Measurements from ENCODE around the gene PAXX. TPM values are rescaled to one million over a fixed set of nuclear protein-coding genes. Genes with fewer than 3 reads are reported as not detected.
A peak's percentile ranks its signal among the peaks of the same experiment; 100 is the strongest.

Gene PAXX
- total and polyA plus RNA-seq, 9 of the 15 experiments (the other 6 are each of a cell fraction or from before 2014, with no cell fraction given): 1.2 to 175 (median 38.5) TPM

DNA sequence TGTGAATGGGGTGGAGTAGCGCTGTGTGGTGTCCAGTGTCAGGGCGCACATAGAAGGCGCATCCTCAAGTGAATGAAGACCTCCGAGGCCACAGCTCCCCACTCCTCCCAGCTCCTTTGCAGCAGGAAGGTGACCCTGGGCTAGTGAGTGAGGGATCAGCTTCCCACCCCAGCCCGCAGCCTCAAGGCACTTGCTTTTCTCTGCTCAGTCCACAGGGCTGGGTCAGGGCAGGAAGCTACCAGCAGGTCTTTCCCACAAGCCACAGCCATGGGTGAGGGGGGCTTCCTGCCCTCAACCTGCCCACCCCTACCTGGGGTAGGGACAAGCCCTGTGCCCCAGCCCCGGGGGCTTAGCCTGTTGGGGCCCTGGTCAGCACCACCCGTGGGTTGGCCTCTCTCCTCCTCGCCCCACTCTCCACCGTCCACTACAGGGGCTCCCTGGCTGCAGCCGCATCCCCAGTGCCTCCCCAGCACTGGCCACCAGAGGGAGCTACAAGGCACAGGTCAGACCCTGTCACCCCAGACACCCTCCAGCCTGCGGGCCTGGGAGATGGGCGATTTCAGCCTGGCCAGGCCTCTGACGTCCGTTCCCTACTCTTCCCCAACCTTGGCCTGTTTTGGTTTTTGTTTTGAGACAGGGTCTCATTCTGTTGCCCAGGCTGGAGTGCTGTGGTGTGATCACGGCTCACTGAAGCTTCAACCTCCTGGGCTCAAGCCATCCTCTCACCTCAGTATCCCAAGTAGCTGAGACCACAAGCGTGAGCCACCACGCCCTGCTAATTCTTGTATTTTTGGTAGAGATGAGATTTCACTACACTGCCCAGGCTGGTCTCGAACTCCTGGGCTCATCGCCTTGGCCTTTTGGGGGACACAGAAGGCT lies 37.1 kb downstream of the PAXX start:
- peak; percentile 89 for FAIRE-seq
- TF ChIP-seq ATF1 (CRISPR knock-in tag; IDR thresholded peaks at IDR 0.05): no peak
- peak; percentile 28; the same call in 1 of the 2 replicates for TF ChIP-seq ATF1 (tag; IDR thresholded peaks at IDR 0.05)
- TF ChIP-seq, protein P1, sequence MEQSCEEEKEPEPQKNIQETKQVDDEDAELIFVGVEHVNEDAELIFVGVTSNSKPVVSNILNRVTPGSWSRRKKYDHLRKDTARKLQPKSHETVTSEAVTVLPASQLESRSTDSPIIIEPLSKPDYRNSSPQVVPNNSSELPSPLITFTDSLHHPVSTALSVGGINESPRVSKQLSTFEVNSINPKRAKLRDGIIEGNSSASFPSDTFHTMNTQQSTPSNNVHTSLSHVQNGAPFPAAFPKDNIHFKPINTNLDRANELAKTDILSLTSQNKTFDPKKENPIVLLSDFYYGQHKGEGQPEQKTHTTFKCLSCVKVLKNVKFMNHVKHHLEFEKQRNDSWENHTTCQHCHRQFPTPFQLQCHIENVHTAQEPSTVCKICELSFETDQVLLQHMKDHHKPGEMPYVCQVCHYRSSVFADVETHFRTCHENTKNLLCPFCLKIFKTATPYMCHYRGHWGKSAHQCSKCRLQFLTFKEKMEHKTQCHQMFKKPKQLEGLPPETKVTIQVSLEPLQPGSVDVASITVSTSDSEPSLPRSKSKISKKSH (CRISPR knock-in tag; IDR thresholded peaks at IDR 0.05): no peak
- TF ChIP-seq RBM39 (optimal IDR thresholded peaks at IDR 0.05; ENCODE audit: low read depth, low read length): peak; percentile 84
- TF ChIP-seq RAD21 (CRISPR knock-in tag; conservative IDR thresholded peaks at IDR 0.05 in 1 of 2, IDR thresholded peaks at IDR 0.05 in 1 of 2): peak; percentile 15 to 49; a peak in 3 of 4 replicates
- no peak for TF ChIP-seq JUN (IDR thresholded peaks at IDR 0.05; ENCODE audit: borderline replicate concordance, low read depth, low read length)
- 0 out of 2 replicates have a peak, but pooled peaks have one; percentile 6 for TF ChIP-seq JUN (CRISPR knock-in tag; IDR thresholded peaks at IDR 0.05; ENCODE audit: borderline replicate concordance)
- no peak for TF ChIP-seq U2AF2 (optimal IDR thresholded peaks at IDR 0.05; ENCODE audit: low read depth, low read length)
- TF ChIP-seq, protein P2, sequence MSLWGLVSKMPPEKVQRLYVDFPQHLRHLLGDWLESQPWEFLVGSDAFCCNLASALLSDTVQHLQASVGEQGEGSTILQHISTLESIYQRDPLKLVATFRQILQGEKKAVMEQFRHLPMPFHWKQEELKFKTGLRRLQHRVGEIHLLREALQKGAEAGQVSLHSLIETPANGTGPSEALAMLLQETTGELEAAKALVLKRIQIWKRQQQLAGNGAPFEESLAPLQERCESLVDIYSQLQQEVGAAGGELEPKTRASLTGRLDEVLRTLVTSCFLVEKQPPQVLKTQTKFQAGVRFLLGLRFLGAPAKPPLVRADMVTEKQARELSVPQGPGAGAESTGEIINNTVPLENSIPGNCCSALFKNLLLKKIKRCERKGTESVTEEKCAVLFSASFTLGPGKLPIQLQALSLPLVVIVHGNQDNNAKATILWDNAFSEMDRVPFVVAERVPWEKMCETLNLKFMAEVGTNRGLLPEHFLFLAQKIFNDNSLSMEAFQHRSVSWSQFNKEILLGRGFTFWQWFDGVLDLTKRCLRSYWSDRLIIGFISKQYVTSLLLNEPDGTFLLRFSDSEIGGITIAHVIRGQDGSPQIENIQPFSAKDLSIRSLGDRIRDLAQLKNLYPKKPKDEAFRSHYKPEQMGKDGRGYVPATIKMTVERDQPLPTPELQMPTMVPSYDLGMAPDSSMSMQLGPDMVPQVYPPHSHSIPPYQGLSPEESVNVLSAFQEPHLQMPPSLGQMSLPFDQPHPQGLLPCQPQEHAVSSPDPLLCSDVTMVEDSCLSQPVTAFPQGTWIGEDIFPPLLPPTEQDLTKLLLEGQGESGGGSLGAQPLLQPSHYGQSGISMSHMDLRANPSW (CRISPR knock-in tag; IDR thresholded peaks at IDR 0.05): 0 out of 2 replicates have a peak, but pooled peaks have one; percentile 76
- TF ChIP-seq, protein P3, sequence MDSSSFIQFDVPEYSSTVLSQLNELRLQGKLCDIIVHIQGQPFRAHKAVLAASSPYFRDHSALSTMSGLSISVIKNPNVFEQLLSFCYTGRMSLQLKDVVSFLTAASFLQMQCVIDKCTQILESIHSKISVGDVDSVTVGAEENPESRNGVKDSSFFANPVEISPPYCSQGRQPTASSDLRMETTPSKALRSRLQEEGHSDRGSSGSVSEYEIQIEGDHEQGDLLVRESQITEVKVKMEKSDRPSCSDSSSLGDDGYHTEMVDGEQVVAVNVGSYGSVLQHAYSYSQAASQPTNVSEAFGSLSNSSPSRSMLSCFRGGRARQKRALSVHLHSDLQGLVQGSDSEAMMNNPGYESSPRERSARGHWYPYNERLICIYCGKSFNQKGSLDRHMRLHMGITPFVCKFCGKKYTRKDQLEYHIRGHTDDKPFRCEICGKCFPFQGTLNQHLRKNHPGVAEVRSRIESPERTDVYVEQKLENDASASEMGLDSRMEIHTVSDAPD (CRISPR knock-in tag; IDR thresholded peaks at IDR 0.05): no peak
- TF ChIP-seq HDAC1 (IDR thresholded peaks at IDR 0.05): no peak
- no peak for TF ChIP-seq RBFOX2 (IDR thresholded peaks at IDR 0.05; ENCODE audit: low read depth, low read length)
- 0 out of 2 replicates have a peak, but pooled peaks have one; percentile 25 for TF ChIP-seq MBD2 (IDR thresholded peaks at IDR 0.05; ENCODE audit: borderline replicate concordance, low read depth)
- TF ChIP-seq KLF16 (IDR thresholded peaks at IDR 0.05): peak; percentile 62
- 0 out of 2 replicates have a peak, but pooled peaks have one; percentile 21 for TF ChIP-seq ZBTB17 (CRISPR knock-in tag; IDR thresholded peaks at IDR 0.05)

More for the DNA sequence above, 37.1 kb downstream of the PAXX start:
- H2AFZ ChIP-seq (ENCODE audit: low read depth, low read length): 0 out of 2 replicates have a peak overlapping the region, but pooled peaks have one; percentile 93
- H3K36me3 ChIP-seq (ENCODE audit: control insufficient read depth, insufficient read depth, low read length): no peaks in the 10 kb centered on the region
- in situ Hi-C loops (cut with MboI) (no loop called here), intact Hi-C loops (cut with micrococcal nuclease) (loop anchor here (1.0 to 2.0 kb wide), 2 partner anchors 84 to 242 kb away; partner anchors contain the start of genes C8G and FBXW5)
- CTCF ChIA-PET (ENCODE audit: low intra/inter-chr PET ratio): interaction anchor here (0.9 to 3.0 kb wide), 5 partner anchors 15 to 245 kb away, joined by 3 to 17 read pairs (median 4); partner anchors contain the start of gene TMEM141
- H3K27ac ChIP-seq (ENCODE audit: extremely low read depth, low read depth, low read length): no peak overlapping the region
- peak overlapping the region in 1 of 2 experiments; percentile 92; a peak in 2 of 4 replicates for H3K9ac ChIP-seq (ENCODE audit: insufficient read depth in 1 of 2, low read depth in 2 of 2, low read length in 2 of 2)
- H3K9me1 ChIP-seq (ENCODE audit: control insufficient read depth, insufficient read depth, low read length): no peaks in the 10 kb centered on the region
- WGBS (ENCODE audit: insufficient coverage, low coverage, missing lambda C conversion rate): 17% methylated on average over 19 of the region's 19 CpGs
- no peaks in the 10 kb centered on the region for H4K20me1 ChIP-seq (replicated peaks; ENCODE audit: control insufficient read depth, insufficient read depth, low read length)
- peaks cover 3% of the 10 kb centered on the region; the same call in 1 of the 3 replicates for H3K79me2 ChIP-seq (ENCODE audit: control insufficient read depth, insufficient read depth, low read length)
- peaks cover 9 to 84% of the 10 kb centered on the region in 2 experiments; a peak in 4 of 5 replicates for H3K4me1 ChIP-seq (replicated peaks in 1 of 2; ENCODE audit: control insufficient read depth in 2 of 2, insufficient read depth in 2 of 2, low read length in 2 of 2)
- no peaks in the 10 kb centered on the region for H3K27me3 ChIP-seq (ENCODE audit: control insufficient read depth in 2 of 2, insufficient read depth in 2 of 2, low read length in 2 of 2)
- POLR2A ChIA-PET: interaction anchor here (0.6 to 1.0 kb wide), 5 partner anchors 8 to 611 kb away, joined by 3 to 4 read pairs (median 3); no protein-coding TSS in a partner anchor
- DNase-seq (ENCODE audit: extremely low read depth in 1 of 4, low spot score in 3 of 4) (peak; percentile 78 to 89 (median 80)), ATAC-seq (peak; percentile 93)
- H3K4me3 ChIP-seq: peak overlapping the region; percentile 66
- no peaks in the 10 kb centered on the region for H3K9me3 ChIP-seq (replicated peaks; ENCODE audit: control insufficient read depth, insufficient read depth, low read depth, low read length)
- peak overlapping the region; percentile 86 for H3K4me2 ChIP-seq (ENCODE audit: insufficient read depth, low read length)
- BruUV-seq (replicated peaks): no TSS peak

Measured in K562 (cell line).